H1 (cell line): ENCODE results near the gene CNBD2. TPM values are rescaled to one million over a fixed set of nuclear protein-coding genes. Genes with fewer than 3 reads are reported as not detected.

Experiments
- ASH2L ChIP-seq: fragments of 200-600, 300-600 bp; sonication (generic); IDR thresholded peaks from one replicate; pipeline ENCODE4 v1.7.1; 2017; ENCODE audit warnings: low read length
- BACH1 ChIP-seq: IDR thresholded peaks from 2 replicates; pipeline ENCODE4 v1.6.1; 2012; ENCODE audit warnings: low read length, improper control_type of control experiment
- BRCA1 ChIP-seq: IDR thresholded peaks from 2 replicates; pipeline ENCODE4 v1.6.1; 2012; ENCODE audit warnings: low read depth, low read length, improper control_type of control experiment
- CEBPB ChIP-seq: IDR thresholded peaks from 2 replicates; pipeline ENCODE4 v1.6.1; 2012; ENCODE audit warnings: low read depth, low read length
- CHD2 ChIP-seq: IDR thresholded peaks from 2 replicates; pipeline ENCODE4 v1.6.1; 2012; ENCODE audit warnings: low read length, improper control_type of control experiment
- CTBP2 ChIP-seq: IDR thresholded peaks from 2 replicates; pipeline ENCODE4 v1.7.0; 2011; ENCODE audit warnings: borderline replicate concordance, mild to moderate bottlenecking, moderate library complexity, mixed read lengths, low read length; ENCODE audit not compliant: insufficient read depth, insufficient read length
- RXRA ChIP-seq: IDR thresholded peaks from 2 replicates; pipeline ENCODE4 v1.6.1; 2011; ENCODE audit warnings: low read depth, mild to moderate bottlenecking, low read length, moderate library complexity; ENCODE audit not compliant: insufficient read depth
- SAP30 ChIP-seq: fragments of 300-600 bp; sonication (generic); IDR thresholded peaks from 2 replicates; pipeline ENCODE4 v1.7.1; 2012; ENCODE audit warnings: low read length, moderate library complexity, mild to moderate bottlenecking, inconsistent platforms; ENCODE audit not compliant: insufficient read depth, insufficient replicate concordance
- polyA plus RNA-seq, 7 experiments: library from polyadenylated mRNA; depleted of rRNA in 3 of 7; stranded (reverse) in 5 of 7; unstranded in 2 of 7; fragments of >200 nt in 5 of 7; fragments of 200-250 nt in 2 of 7; gene quantifications; 1 replicate in 5 of 7; 2 replicates in 1 of 7; 4 replicates in 1 of 7; pipeline versions ENCODE4 v1.2.1 to v1.2.3, GENCODE V29; 2011 to 2013; ENCODE audit warnings: missing spikeins in 2 of 7, mixed read lengths in 2 of 7
- total RNA-seq: library from RNA; stranded (reverse); fragmentation: NEBNext Ultra II Directional; extraction: Animal tissue kit (Norgen Biotek cat#: 25700); gene quantifications from 2 replicates; pipeline ENCODE4 v1.2.1, GENCODE V29; 2021
- TF ChIP-seq, protein P1 (sequence below): fragments of 300-600 bp; sonication (generic); IDR thresholded peaks from 2 replicates; pipeline ENCODE4 v1.7.1; 2012; ENCODE audit warnings: low read length, moderate library complexity, mild to moderate bottlenecking, inconsistent platforms; ENCODE audit not compliant: insufficient replicate concordance
- TF ChIP-seq, protein P2 (sequence below): IDR thresholded peaks from 2 replicates; pipeline ENCODE4 v1.6.1; 2012; ENCODE audit warnings: inconsistent platforms

Gene CNBD2
- total and polyA plus RNA-seq, 2 of the 8 experiments (the other 6 are each of a cell fraction or from before 2014, with no cell fraction given) = 2.6 to 4.5 TPM

DNA sequence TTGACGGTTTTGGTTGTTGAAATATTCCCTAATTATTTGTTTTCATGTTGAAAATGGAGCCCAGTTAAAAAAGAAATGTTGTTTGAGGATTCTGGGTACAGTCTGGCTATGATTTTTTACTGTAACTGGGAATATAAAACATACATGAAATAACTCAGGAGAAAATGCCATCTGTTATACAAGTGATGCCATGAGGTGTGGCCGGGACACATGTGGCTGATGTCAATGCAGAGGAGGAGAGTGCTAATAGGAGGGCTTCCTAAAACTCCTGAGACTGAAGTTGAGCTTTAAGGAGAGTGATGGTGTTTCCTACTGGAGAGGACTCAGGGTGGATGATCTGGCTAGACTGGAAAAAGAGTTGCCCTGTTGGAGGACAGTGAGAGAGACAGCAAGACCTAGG is 26.8 kb upstream of the CNBD2 start (continued):
- TF ChIP-seq, protein P1, sequence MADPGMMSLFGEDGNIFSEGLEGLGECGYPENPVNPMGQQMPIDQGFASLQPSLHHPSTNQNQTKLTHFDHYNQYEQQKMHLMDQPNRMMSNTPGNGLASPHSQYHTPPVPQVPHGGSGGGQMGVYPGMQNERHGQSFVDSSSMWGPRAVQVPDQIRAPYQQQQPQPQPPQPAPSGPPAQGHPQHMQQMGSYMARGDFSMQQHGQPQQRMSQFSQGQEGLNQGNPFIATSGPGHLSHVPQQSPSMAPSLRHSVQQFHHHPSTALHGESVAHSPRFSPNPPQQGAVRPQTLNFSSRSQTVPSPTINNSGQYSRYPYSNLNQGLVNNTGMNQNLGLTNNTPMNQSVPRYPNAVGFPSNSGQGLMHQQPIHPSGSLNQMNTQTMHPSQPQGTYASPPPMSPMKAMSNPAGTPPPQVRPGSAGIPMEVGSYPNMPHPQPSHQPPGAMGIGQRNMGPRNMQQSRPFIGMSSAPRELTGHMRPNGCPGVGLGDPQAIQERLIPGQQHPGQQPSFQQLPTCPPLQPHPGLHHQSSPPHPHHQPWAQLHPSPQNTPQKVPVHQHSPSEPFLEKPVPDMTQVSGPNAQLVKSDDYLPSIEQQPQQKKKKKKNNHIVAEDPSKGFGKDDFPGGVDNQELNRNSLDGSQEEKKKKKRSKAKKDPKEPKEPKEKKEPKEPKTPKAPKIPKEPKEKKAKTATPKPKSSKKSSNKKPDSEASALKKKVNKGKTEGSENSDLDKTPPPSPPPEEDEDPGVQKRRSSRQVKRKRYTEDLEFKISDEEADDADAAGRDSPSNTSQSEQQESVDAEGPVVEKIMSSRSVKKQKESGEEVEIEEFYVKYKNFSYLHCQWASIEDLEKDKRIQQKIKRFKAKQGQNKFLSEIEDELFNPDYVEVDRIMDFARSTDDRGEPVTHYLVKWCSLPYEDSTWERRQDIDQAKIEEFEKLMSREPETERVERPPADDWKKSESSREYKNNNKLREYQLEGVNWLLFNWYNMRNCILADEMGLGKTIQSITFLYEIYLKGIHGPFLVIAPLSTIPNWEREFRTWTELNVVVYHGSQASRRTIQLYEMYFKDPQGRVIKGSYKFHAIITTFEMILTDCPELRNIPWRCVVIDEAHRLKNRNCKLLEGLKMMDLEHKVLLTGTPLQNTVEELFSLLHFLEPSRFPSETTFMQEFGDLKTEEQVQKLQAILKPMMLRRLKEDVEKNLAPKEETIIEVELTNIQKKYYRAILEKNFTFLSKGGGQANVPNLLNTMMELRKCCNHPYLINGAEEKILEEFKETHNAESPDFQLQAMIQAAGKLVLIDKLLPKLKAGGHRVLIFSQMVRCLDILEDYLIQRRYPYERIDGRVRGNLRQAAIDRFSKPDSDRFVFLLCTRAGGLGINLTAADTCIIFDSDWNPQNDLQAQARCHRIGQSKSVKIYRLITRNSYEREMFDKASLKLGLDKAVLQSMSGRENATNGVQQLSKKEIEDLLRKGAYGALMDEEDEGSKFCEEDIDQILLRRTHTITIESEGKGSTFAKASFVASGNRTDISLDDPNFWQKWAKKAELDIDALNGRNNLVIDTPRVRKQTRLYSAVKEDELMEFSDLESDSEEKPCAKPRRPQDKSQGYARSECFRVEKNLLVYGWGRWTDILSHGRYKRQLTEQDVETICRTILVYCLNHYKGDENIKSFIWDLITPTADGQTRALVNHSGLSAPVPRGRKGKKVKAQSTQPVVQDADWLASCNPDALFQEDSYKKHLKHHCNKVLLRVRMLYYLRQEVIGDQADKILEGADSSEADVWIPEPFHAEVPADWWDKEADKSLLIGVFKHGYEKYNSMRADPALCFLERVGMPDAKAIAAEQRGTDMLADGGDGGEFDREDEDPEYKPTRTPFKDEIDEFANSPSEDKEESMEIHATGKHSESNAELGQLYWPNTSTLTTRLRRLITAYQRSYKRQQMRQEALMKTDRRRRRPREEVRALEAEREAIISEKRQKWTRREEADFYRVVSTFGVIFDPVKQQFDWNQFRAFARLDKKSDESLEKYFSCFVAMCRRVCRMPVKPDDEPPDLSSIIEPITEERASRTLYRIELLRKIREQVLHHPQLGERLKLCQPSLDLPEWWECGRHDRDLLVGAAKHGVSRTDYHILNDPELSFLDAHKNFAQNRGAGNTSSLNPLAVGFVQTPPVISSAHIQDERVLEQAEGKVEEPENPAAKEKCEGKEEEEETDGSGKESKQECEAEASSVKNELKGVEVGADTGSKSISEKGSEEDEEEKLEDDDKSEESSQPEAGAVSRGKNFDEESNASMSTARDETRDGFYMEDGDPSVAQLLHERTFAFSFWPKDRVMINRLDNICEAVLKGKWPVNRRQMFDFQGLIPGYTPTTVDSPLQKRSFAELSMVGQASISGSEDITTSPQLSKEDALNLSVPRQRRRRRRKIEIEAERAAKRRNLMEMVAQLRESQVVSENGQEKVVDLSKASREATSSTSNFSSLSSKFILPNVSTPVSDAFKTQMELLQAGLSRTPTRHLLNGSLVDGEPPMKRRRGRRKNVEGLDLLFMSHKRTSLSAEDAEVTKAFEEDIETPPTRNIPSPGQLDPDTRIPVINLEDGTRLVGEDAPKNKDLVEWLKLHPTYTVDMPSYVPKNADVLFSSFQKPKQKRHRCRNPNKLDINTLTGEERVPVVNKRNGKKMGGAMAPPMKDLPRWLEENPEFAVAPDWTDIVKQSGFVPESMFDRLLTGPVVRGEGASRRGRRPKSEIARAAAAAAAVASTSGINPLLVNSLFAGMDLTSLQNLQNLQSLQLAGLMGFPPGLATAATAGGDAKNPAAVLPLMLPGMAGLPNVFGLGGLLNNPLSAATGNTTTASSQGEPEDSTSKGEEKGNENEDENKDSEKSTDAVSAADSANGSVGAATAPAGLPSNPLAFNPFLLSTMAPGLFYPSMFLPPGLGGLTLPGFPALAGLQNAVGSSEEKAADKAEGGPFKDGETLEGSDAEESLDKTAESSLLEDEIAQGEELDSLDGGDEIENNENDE = no peak
- TF ChIP-seq BACH1 (no peak), CEBPB (no peak), CHD2 (no peak), ASH2L (no peak), SAP30 (no peak), BRCA1 (no peak), CTBP2 (no peak), RXRA (no peak)
- TF ChIP-seq, protein P2, sequence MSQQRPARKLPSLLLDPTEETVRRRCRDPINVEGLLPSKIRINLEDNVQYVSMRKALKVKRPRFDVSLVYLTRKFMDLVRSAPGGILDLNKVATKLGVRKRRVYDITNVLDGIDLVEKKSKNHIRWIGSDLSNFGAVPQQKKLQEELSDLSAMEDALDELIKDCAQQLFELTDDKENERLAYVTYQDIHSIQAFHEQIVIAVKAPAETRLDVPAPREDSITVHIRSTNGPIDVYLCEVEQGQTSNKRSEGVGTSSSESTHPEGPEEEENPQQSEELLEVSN = no peak
